ENCODE results near the gene KRTAP2-1.
"Not testable (repeated sequence)": the region's sequence is repeated elsewhere in the genome, so short reads cannot be mapped to it uniquely, and the experiment has no call there.

Gene KRTAP2-1, protein sequence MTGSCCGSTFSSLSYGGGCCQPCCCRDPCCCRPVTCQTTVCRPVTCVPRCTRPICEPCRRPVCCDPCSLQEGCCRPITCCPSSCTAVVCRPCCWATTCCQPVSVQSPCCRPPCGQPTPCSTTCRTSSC

DNA sequence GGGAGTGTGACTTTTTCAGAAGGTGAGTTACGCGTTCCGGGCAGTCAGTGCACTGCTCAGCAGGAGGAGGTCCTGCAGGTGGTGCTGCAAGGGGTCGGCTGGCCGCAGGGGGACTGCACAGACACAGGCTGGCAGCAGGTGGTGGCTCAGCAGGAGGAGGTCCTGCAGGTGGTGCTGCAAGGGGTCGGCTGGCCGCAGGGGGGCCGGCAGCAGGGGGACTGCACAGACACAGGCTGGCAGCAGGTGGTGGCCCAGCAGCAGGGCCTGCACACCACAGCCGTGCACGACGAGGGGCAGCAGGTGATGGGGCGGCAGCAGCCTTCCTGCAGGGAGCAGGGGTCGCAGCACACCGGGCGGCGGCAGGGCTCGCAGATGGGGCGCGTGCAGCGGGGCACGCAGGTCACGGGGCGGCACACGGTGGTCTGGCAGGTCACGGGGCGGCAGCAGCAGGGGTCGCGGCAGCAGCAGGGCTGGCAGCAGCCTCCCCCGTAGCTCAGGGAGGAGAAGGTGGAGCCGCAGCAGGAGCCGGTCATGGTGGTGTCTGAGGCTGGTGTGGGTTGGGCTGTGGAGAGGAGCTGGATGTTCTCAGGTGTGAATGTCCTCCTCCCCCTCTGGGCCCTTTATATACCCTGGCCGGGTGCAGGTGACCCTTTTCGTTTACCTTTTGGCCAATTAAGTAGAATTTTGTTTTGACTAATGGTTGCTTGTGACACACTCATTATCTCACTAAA lies at the start of gene KRTAP2-1:
Gene KRTAP2-1 (minus strand): TSS at position 582 of the 731 bp plus-strand sequence. CDS start 49 bp downstream, at position 533.
- not testable (repeated sequence) for DNase-seq

DNA sequence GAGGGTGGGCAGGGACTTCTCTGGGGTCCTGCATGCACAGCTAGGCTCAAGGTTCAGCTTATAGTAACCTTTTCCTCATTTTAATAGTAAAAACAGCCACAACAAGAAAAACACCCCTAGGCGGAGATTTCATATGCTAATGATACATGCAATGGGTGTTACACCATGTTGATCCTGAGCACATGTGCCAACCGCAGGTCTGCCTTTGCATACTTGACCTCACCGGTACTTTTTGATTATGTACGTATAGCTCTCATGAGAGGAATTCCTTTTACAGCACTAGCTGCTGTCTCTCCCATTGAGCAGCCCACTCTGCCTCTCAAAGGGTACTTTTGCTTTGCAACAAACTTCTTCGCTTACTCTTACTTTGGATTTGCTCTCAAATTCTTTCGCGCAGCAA lies 48.9 kb upstream of the KRTAP2-1 start:
- DNase-seq: no peak

DNA sequence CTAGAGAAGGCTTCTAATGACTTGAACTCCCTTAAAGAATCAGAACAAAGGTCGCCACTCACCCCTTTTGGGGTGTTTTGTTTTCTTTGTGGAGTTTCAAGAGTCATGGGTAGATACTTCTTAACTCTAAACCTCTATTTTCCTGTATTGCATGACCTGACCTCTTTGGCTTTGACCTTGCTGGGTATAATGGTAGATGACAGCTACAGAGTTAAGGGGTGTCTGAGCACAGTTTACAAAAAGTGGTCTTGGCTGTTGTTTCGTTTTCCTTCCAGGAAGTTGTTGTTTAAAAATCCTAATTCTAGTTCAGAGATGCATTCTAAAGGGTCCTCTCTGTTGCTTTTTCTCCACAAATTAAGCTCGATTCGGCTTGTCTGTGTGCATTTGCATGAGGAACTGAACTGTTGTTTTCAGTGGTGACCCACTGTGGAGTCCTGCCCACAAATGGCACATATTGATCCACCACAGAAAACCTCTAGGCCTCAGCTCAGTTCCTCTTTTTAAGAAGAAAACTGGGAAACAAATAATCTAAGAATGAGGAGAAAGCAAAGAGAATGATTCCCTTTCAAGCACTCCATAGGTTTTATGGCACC lies 41.7 kb upstream of the KRTAP2-1 start:
- not testable (repeated sequence) for DNase-seq

DNA sequence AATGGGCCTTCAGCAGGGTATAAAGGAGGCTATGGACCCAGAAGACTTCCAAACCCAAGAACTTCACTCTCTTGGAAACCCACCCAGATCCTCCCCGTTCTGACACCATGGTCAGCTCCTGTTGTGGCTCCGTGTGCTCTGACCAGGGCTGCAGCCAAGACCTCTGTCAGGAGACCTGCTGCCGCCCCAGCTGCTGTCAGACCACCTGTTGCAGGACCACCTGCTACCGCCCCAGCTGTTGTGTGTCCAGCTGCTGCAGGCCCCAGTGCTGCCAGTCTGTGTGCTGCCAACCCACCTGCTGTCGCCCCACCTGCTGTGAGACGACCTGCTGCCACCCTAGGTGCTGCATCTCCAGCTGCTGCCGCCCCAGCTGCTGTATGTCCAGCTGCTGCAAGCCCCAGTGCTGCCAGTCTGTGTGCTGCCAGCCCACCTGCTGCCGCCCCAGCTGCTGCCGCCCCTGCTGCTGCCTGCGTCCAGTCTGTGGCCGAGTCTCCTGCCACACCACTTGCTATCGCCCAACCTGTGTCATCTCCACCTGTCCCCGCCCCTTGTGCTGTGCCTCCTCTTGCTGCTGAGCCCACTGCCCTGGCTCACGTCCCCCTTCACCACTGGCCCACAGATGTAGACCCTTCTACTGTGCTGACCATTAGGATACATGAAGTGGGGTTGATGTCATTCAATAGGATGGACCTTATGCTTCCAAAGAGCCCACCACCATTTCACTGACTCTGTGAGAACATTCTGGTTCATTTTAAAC lies 37.2 kb upstream of the KRTAP2-1 start, which contains the start of gene KRTAP4-7:
Gene KRTAP4-7 (plus strand): TSS at position 51 of the 757 bp plus-strand sequence. CDS start 57 bp downstream, at position 108.
- DNase-seq: not testable (repeated sequence)

DNA sequence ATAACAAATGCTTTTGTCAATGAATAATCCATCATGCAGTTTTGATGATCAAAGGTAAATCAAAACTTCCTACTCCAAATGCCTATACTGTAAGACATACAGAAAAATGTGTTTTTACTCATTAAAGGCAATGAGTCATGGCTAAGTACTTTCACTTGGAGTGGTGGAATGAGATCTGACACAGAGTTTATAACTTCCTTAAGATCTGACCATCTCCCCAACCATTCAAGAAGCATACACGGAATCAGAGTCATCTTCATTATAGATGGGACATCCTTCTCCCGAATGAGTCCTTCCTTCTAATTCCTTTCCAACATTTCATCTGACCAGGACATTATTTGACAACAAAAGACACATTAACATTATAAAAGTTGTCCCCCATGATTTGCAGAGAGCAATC lies 36.3 kb upstream of the KRTAP2-1 start:
- not testable (repeated sequence) for DNase-seq

DNA sequence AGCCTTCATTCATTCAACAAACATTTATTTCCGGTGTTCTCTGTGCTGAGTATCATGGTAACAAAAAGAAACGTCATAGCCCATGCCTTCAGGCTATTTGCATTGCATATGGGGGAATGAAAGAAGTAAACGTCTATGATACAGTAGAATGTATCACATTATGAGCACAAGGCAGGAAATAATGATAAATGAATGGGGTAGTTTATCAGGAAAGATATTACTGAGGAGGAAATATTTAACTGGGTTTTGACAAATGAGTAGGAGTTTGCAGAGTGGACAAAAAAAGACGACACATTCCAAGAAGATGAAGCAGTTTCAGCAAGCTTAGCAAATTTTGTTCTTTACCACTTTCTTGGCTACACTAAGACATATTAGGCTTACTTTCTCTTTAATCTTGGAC lies 35.5 kb upstream of the KRTAP2-1 start:
- no peak for DNase-seq

DNA sequence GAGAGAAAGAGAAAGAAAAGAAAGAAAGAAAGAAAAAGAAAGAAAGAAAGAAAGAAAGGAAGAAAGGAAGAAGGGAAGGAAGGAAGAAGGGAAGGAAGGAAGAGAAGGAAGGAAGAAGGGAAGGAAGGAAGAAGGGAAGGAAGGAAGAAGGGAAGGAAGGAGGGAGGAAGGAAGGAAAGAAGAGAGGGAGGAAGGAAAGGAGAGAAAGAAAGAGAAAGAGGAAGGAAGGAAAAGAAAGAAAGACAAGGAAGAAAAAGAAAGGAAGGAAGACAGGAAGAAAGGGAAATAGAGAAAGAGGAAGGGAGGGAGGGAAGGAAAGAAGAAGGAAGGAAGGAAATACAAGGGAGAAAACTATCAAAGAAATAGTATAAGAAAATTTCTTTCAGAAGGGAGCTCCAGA lies 29.7 kb upstream of the KRTAP2-1 start:
- no peak for DNase-seq

DNA sequence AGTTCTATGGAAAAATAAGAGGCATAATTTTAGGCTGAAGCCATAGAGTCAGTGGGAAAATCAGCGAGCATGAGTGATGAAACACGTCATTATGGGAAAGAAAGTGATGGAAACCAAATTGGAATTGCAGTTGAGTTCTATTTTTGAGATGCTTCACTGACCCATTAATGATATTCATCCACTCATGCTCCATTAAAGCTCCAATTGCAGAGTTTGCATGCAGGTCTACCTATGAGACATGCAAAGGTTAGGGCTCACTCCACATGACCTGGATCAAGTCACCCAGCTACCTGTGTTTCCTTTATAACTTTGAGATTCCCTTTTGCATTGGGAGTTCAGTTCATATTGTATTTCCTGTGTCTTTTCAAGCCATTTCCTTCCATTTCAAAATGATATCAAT lies 26.6 kb upstream of the KRTAP2-1 start:
- DNase-seq: no peak

DNA sequence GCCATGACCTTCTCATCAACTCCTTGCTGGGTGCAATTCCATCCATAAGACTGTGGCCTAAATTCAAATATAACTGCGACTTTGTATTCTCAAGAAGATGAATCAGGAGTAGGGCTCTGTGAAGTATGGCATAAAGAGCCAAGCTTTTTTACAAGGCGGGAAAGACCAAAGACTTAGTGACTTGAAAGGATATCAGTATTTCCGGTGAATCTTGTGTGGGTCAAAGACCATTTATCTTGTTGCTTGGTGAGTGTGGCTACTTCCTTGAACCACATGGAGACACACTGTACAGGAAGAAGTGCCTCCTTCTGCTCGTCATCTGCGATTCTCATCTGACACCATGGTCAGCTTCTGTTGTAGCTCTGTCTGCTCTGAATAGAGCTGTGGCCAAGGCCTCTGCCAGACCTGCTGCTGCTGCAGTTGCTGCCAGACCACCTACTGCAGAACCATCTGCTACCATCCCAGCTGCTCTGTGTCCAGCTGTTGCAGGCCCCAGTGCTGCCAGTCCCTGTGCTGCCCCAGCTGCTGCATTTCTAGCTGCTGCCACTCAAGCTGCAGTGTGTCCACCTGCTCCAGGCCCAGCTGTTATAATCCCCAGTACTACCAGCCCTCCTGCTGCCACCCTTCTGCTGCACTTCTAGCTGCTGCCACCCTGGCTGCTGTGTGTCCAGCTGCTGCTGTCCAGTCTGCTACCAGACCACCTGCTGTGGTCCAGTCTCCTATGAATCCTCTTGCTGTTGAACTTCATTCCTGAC lies 24.7 kb upstream of the KRTAP2-1 start:
- peak; percentile 30 for DNase-seq

DNA sequence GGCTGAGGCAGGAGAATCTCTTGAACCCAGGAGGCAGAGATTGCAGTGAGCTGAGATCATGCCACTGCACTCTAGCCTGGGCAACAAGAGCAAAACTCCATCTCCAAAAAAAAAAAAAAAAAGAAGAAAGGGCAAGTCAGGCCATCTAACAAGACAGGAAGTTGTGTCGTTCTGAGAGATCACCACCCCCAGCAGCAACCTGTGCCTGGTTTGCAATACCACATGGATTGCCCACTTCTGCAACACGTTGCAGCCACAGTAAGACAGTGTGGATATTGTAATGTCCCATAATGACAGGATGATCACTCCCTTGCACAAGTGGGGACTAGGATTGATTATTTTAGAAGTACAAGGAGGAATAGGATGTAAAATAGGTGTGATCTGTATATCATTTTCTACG lies 21.9 kb upstream of the KRTAP2-1 start:
- no peak for DNase-seq

DNA sequence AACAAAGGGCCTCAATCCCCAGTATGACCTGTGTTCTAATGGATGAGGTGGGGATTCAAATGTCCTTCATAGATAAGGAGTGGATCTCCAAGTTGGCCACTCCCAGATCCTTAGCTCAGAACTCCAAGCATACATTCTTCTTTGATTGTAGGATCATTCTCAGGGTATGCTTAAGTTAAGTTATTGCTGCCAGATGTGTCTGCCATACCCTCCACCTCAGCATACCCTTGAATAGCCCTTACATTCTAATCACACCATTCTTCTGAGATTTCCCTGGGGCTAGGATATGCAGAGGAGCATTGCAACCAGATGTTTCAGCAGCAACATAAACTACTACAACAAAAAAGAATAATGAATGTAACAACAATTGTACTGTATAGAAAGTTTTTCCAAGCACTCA lies 20.2 kb upstream of the KRTAP2-1 start:
- DNase-seq: no peak

DNA sequence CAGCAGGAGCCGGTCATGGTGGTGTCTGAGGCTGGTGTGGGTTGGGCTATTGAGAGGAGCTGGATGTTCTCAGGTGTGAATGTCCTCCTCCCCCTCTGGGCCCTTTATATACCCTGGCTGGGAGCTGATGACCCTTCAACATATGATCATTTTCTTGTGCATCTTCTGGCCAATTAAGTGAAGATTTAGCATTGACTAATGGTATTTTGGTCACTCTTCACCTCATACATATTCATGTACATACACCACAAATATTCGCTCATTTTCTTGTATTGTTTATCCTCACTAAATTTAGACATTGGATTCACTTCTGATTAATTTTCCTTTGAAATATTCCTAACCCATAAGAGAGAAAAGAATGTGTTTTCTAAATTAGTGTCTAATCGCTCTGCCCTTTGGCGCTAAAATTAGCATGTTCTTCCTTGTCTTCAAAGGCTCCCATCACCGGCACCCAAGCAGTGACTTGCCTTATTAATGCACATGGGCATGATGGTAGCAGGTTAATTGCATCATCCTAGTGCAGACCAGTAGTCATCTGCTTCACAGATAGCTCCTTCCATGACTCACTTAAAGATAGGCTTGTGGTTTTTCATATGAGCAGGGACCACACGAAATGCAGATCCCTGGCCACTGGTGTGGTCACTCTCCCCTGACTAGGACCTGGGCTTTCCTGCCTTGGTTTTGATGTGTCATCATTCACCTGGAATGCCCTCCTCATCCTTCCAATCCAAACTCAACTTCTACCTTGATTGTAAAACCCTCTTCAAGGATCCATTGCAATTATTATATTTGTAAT lies 18.9 kb upstream of the KRTAP2-1 start, which contains the start of gene KRTAP2-4:
Gene KRTAP2-4 (minus strand): TSS at position 51 of the 796 bp plus-strand sequence. CDS start 34 bp downstream, at position 17.
- no peak for DNase-seq

DNA sequence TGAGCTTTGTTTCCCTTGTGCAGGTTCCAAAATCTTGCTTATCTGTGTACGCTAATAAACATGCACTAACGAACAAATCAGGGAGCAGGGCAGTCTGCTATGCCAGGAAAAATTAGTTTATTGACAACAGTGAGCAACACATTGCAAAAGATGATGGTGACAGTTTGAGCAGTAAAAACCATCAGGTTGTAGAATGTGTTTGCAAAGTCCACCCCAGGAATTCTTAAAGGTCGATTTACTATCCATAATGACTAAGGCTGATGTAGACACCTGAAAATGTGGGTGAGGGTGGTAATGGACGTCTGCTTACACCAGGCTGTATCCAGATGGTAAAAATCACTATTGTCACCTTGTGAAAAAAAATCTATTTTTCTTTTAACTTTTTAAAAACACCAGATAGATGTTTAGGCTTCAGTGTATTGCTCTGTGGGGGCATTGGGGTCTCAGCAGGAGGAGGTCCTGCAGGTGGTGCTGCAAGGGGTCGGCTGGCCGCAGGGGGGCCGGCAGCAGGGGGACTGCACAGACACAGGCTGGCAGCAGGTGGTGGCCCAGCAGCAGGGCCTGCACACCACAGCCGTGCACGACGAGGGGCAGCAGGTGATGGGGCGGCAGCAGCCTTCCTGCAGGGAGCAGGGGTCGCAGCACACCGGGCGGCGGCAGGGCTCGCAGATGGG lies 18.0 kb upstream of the KRTAP2-1 start:
- DNase-seq: not testable (repeated sequence)

DNA sequence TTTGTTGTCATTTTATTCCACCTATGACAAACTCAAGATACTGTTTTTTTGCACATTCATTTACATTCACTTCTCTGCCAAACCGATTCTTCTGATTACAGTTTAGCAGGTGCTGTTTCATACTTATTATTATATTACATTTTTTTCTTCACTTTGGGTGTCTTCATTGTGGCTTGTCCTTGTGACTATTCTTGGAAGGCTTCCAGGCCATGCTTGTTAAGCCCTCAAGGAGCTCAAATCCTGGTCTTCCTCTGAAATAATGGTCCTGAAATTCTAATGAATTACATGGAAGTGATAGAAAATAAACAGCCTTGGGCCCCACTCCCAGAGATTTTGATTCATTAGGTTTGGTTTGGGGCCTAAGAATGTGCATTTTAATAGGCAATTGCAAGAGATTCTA lies 17.2 kb upstream of the KRTAP2-1 start:
- no peak for DNase-seq

DNA sequence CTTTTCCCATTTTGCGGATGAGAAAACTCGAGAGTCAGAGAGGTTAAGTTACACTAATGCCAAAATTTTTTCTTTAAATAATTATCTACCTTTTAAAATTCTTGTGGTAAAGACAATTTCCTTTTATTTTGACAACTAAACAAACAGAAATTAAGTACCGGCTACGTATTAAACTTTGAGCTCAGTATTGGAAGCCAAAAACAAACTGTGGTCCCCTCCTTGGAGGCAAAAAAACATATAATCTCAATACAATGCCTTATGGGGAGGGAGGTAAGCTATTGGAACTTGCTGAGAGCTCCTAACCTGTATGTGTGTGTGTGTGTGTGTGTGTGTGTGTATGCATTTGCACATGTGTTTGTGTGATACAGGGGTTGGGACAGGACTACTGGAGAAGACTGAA lies 16.3 kb upstream of the KRTAP2-1 start:
- DNase-seq: no peak

DNA sequence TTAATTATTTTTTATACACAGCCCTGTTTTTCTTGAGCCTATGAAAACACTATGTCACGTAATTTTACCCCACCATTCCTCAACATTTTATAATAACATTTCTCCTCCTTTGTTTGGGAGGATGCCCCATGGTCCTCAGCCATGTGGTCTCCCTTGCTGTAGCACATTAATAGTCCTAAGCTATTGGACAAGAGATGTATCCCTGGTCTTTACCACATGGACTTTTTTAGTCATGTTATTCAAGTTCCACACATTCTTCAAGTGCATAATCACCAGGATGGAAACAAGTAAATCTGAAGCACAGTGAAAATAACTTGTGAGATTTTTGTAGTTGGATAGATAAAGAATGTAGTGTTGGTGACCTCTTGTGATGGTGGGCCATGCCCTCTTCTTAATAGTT lies 14.8 kb upstream of the KRTAP2-1 start:
- DNase-seq: no peak

DNA sequence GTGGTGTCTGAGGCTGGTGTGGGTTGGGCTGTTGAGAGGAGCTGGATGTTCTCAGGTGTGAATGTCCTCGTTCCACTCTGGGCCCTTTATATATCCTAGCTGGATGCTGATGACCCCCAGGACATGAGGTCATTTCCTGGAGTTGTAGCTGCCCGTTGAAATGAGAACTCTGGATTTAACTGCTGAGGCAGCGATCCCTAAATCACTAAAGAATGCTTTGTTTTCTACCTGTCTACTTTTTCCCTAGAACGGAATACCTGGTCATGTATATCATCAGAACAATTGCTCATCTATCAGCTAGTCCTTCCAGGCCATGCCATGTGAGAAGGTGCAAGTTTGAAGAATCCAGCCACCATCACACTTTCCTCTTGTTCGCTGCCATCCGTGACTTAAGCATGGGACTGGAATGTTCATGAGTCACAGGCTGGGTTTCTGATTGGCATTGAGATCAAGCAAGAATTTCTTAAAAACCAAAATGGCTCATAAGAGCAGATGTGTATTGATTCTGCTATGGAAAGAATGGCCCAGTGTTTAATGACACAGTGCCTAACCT lies 13.0 kb upstream of the KRTAP2-1 start, which contains the start of gene KRTAP2-3:
Gene KRTAP2-3 (minus strand): TSS at position 63 of the 553 bp plus-strand sequence. CDS start 64 bp downstream, outside the sequence.
- no peak for DNase-seq

DNA sequence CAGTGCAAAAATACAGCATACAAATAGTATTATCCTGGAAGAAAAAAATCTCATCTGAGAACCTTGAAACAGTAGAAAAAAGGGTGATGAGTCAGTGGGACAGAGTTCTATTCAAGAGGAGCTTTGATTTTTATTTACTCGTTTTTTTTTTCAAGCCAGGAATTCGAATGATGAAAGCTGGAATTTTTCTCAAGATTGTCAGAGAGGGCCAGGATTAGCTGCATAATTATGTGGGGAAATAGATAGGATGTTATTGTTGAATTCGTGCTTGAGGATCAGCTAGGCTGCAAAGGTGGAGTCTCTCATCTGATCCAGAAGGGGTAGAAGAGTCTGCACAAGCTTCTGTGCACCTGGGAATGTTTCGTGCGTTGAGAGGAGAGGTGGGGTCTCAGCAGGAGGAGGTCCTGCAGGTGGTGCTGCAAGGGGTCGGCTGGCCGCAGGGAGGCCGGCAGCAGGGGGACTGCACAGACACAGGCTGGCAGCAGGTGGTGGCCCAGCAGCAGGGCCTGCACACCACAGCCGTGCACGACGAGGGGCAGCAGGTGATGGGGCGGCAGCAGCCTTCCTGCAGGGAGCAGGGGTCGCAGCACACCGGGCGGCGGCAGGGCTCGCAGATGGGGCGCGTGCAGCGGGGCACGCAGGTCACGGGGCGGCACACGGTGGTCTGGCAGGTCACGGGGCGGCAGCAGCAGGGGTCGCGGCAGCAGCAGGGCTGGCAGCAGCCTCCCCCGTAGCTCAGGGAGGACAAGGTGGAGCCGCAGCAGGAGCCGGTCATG lies 12.3 kb upstream of the KRTAP2-1 start:
- not testable (repeated sequence) for DNase-seq

DNA sequence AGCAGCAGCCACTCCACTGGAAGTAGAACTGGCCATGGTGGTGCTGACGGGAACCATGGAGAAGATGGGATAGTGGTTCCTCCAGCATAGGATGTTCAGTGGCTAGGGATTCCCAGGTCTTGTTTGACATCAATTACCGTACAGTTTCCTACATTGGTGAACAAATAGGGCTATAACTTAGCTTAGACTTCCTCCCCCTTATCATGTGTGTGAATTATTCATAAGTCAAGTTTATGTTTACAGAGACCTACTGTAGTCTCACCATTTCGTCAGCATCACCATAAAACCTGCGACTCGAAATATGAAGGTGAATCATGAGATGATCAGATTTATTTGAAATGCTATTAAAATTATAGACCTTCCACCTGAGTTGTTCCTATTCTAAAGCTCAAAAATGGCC lies 11.6 kb upstream of the KRTAP2-1 start:
- DNase-seq: no peak

DNA sequence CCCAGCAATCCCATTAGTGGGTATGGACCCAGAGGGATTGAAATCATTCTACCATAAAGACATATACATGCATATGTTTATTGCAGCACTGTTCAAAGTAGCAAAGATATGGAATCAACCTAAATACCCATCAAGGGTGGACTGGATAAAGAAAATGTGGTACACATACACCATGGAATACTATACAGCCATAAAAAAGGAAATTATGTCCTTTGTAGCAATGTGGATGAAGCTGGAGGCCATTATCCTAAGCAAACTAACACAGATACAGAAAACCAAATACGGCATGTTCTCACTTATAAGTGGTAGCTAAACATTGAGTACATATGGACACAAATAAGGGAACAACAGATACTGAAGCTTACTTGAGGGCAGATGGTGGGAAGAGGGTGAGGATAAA lies 10.4 kb upstream of the KRTAP2-1 start:
- DNase-seq: no peak
